GM21381 (cell line): ENCODE data around the gene SYT3.
"Not testable (repeated sequence)": the region's sequence is repeated elsewhere in the genome, so short reads cannot be mapped to it uniquely, and the experiment has no call there.

ENCODE experiments used
- ATAC-seq: cut with Tn5 transposase; IDR thresholded peaks from one replicate; pipeline ENCODE4 v1.9.1; 2021; ENCODE audit warnings: mild to moderate bottlenecking, moderate library complexity; ENCODE audit not compliant: unreplicated experiment

The SYT3 gene

GRCh38 chr19:50636317-50637085 lies 3.2 kb downstream of the SYT3 start:
- no peak for ATAC-seq

DNA sequence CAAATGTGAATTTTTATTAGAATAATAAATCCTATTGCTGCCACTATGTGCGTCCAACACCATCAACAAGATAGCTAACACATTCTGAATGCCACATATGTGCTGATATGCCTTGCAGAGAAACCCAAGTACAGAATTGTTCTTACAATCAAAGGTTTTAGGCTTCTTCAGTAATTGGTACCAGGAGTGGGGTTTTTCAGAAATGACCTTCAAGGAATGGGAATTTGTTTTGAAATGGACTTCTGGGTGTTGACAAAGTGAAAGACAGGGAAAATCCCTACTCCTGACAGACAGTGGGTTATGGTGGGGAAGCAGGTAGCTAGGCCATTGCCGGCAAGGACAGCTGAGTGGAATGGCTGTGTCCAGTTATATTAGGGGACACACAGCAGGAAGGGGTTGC lies 5.7 kb downstream of the SYT3 start:
- ATAC-seq, result no peak

GRCh38 chr19:50633359-50633758 lies 6.3 kb downstream of the SYT3 start:
- no peak for ATAC-seq

- no peak for ATAC-seq
These were observed 7.4 kb downstream of the SYT3 start for GRCh38 chr19:50632151-50632835.

DNA sequence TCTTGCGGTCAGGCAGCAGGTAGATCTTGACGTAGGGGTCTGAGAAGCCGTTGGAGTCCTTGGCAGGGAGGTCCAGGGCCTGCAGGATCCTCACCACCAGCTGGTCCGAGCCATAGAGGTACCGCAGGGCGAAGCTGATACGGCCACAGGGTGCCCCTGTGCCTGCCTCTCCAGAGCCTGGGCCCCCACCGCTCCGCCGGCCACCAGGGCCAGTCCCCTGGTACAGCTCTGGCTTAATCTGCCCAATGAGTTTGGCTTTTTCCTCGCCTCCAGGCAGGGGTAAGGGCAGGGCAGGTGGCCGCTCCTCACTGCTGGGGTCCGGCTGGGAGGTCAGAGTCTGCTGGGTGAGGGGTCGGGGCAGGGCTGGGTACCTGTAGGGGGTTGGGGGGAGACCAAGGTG lies 9.9 kb downstream of the SYT3 start:
- ATAC-seq, result no peak

DNA sequence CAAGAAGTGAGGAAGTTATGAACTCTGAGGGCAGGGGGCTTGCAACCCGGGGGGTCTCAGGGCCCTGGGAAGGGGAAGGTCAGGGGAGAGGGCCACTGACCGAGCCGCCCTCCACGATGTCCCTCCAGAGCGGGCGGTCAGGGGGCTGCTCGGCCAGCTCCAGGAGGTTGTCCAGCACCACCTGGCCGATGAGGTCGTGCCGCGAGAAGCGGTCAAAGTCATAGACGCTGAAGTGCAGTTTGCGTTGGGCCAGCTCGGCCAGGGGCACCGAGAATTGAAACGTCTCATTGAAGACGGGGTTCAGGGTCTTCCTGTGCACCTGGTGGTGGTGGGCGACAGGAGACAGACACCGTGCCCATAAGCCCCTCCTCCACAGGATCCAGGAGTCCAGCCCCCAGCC lies 10.5 kb downstream of the SYT3 start:
- ATAC-seq, result no peak

DNA sequence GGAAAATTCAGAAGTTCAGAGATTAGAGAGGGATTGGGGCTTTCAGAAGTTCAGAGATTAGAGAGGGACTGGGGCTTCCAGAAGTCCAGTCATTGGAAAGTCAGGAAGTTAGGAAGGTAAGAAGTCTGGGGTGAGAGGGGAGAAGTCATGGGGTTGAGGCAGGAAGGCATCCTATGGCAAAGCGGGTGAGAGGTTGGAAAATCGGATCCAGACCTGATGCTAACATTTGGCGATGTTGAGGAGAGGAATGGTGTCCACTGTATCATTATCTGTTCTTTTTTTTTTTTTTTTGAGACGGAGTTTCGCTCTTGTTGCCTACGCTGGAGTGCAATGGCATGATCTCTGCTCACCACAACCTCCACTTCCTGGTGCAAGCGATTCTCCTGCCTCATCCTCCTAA lies 11.1 kb downstream of the SYT3 start:
- ATAC-seq, result no peak

DNA sequence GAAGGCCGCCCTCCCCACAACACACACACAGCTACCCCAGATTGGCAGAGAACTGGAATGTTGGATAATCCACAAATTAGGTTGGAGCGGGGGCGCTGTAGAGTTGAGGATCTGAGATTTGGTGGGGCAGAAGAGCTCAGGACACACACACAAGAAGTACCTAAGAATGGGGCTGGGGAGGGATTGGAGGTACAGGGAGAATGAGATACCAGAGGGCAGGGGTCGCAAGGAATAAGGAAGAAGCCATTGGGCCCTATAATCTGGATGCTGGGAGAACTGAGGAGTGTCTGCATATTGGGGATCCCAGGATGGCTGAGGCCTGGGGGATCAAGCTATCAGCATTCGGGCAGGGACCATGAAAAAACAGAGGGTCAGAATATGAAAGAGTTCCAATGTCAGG lies 11.5 kb downstream of the SYT3 start:
- ATAC-seq, result no peak

DNA sequence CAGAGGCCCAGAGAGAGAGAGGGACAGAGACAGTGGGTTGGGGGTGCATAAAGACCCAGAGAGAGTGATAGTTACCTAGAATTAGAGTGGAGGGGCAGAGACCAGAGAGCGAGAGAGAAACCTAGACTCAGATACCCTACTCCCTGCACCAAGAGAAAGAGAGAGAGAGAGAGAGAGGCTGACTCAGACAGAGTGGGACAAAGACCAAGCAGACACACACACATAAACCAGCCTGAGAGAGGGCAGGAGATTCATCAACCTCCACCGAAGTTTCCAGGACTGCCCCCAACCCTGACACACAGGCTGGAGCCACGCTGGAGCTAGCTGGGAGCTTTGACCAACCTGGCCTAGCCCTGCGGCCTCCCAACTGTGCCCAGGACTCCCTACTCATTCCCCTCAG lies 12.9 kb downstream of the SYT3 start:
- no peak for ATAC-seq

DNA sequence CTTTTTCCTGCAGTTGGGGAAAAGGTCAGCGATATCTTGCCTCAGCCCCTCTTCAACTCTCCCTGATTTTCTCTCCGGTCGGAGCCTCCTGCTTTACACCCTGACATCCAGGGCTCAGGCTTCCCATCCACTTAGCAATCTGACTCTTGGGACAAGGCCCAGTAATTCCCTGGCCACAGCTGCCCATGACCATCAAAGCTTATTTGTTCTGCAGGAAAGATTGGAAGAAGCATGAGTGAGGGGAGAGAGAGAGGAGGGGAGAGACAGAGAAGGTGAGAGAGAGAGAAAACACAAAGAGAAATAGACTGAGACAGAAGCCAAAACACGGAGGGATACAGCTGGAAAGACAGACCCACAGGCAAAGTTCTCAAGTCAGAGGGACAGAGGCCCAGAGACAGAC lies 13.7 kb downstream of the SYT3 start:
- no peak for ATAC-seq

- no peak for ATAC-seq
These were observed 14.6 kb downstream of the SYT3 start for GRCh38 chr19:50624949-50625600.

- ATAC-seq, result not testable (repeated sequence)
These were observed 19.2 kb downstream of the SYT3 start for GRCh38 chr19:50620394-50620906.

GRCh38 chr19:50619184-50619583 lies 20.5 kb downstream of the SYT3 start:
- ATAC-seq, result not testable (repeated sequence)

DNA sequence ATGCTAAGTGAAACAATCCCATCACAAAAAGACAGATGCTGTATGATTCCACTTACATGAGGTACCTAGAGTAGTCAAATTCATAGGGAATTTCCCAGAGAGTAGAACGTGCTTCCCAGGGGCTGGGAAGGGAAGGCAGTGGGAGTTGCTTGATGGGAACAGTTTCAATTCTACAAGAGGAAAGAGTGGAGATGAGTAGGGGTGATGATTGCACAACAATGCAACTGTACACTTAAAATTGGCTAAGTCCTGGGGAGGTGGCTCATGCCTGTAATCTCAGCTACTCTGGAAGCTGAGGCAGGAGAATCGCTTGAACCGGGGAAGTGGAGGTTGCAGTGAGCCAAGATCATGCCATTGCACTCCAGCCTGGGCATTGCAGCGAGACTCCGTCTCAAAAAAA lies 21.3 kb downstream of the SYT3 start:
- not testable (repeated sequence) for ATAC-seq

DNA sequence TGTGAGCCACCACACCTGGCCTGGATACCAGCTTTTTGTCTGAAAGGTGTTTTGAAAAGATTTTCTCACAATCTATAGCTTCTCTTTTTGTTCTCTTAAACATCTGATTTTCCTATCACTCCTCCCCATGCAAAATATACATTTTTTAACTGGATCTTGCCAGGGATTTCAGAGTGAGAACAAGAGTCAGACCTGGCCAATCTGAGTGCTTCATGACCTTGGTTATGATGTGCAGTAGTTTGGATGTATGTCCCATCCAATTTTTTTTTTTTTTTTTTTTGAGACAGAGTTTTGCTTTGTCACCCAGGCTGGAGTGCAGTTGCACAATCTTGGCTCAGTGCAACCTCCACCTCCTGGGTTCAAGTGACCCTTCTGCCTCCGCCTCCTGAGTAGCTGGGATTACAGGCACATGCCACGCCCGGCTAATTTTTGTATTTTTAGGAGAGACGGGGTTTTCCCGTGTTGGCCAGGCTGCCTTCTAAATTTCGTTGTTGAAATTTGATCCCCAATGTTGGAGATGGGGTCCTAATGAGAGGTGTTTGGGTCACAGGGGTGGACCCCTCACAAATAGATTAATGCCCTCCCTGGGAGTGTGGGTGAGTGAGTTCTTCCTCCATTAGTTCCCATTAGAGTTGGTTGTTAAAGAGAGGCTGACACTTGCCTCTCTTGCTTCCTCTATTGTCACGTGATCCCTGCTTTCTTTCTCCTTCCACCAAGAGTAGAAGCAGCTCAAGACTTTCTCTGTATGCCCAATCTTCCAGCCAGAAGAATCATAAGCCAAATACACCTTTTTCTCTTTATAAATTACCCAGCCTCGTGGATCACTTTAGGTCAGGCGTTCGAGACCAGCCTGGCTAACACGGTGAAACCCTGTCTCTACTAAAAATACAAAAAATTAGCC lies 26.9 kb downstream of the SYT3 start:
- ATAC-seq, result not testable (repeated sequence)

GRCh38 chr19:50607874-50608785 lies 31.6 kb downstream of the SYT3 start:
- ATAC-seq, result no peak

DNA sequence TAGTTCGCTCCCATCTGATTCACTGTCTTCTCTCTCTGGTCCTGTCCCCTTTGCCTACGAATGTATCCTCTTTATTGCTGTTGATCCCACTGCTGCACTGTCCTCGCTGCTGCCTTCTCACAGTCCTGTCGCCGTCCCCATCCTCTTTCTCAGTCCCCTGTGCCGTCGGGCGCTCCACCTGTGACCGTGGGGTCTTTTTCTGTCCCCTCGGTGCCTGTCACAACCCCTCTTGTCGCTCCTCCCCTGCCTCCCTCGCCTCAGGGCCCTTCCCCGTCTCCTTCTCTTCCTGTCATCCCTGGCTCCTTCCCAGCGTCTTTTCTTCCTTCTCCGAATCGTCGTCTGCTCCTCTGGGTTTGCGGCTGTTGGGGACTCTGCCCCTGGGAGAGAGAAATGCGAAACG lies 32.3 kb downstream of the SYT3 start:
- ATAC-seq, result no peak

GRCh38 chr19:50606059-50606836 lies 33.4 kb downstream of the SYT3 start:
- ATAC-seq, result not testable (repeated sequence)
